ENCODE measurements around the gene CFAP77.

The CFAP77 gene

GRCh38 chr9:132552041-132552440, 142.0 kb downstream of the CFAP77 start:
- H3K79me2 ChIP-seq (ENCODE audit: insufficient read depth, low read length): no peaks in the 10 kb centered on the region

DNA sequence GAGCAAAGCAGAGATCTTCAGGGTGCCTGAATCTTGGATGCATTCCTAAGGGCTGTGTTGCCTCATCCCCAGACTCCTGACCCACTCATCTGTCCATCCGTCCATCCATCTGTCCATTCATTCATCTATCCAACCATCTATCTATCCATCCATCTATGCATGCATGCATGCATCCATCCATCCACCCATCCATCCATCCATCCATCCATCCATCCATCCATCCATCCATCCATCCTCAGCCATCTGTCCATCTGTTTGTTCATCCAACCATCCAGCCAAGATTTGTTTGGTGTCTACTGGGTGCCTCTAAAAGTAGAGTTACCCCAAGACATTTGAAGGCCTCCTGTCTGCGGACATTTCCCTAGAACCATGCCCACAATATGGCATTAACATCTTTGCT, 144.7 kb downstream of the CFAP77 start:
- no peaks in the 10 kb centered on the region for H3K9me3 ChIP-seq (ENCODE audit: insufficient read depth, low read length)
- no peak overlapping the region for H3K4me2 ChIP-seq (ENCODE audit: low read depth, low read length, poor library complexity, severe bottlenecking)
- H3K27ac ChIP-seq (ENCODE audit: low read depth, low read length): no peak overlapping the region
- TF ChIP-seq CTCF (IDR thresholded peaks at IDR 0.05; ENCODE audit: insufficient read depth, low read length, poor library complexity, severe bottlenecking) (no peak), EZH2phosphoT487 (conservative IDR thresholded peaks at IDR 0.05; ENCODE audit: low read length) (no peak)
- no peak overlapping the region for H3K9ac ChIP-seq (ENCODE audit: low read length)
- no peaks in the 10 kb centered on the region for H3K79me2 ChIP-seq (ENCODE audit: insufficient read depth, low read length)
- no peaks in the 10 kb centered on the region for H3K27me3 ChIP-seq (ENCODE audit: low read length)
- H3K4me3 ChIP-seq (ENCODE audit: insufficient read depth, low read length, poor library complexity, severe bottlenecking): no peak overlapping the region
- H3F3A ChIP-seq (ENCODE audit: insufficient read depth): no peaks in the 10 kb centered on the region
- H2AFZ ChIP-seq (ENCODE audit: low read depth, low read length, severe bottlenecking): no peak overlapping the region
- no peaks in the 10 kb centered on the region for H3K36me3 ChIP-seq (ENCODE audit: low read length)
- no peaks in the 10 kb centered on the region for H3K9me2 ChIP-seq (replicated peaks; ENCODE audit: insufficient read depth, low read length)
- no peaks in the 10 kb centered on the region for H4K20me1 ChIP-seq (ENCODE audit: low read depth, low read length)

More at GRCh38 chr9:132552041-132552440, 142.0 kb downstream of the CFAP77 start:
- Histone ChIP-seq H3K4me2 (ENCODE audit: low read depth, low read length, poor library complexity, severe bottlenecking) (no peak overlapping the region), H3K27ac (ENCODE audit: low read depth, low read length) (no peak overlapping the region), H3K9me3 (ENCODE audit: insufficient read depth, low read length) (no peaks in the 10 kb centered on the region), H3K27me3 (ENCODE audit: low read length) (no peaks in the 10 kb centered on the region), H4K20me1 (ENCODE audit: low read depth, low read length) (no peaks in the 10 kb centered on the region), H2AFZ (ENCODE audit: low read depth, low read length, severe bottlenecking) (no peak overlapping the region), H3K36me3 (ENCODE audit: low read length) (no peaks in the 10 kb centered on the region), H3K9ac (ENCODE audit: low read length) (no peak overlapping the region), H3K4me3 (ENCODE audit: insufficient read depth, low read length, poor library complexity, severe bottlenecking) (no peak overlapping the region), H3K9me2 (replicated peaks; ENCODE audit: insufficient read depth, low read length) (no peaks in the 10 kb centered on the region), H3F3A (ENCODE audit: insufficient read depth) (peaks cover 20% of the 10 kb centered on the region)
- TF ChIP-seq EZH2phosphoT487 (conservative IDR thresholded peaks at IDR 0.05; ENCODE audit: low read length): no peak
- TF ChIP-seq CTCF (IDR thresholded peaks at IDR 0.05; ENCODE audit: insufficient read depth, low read length, poor library complexity, severe bottlenecking): no peak

DNA sequence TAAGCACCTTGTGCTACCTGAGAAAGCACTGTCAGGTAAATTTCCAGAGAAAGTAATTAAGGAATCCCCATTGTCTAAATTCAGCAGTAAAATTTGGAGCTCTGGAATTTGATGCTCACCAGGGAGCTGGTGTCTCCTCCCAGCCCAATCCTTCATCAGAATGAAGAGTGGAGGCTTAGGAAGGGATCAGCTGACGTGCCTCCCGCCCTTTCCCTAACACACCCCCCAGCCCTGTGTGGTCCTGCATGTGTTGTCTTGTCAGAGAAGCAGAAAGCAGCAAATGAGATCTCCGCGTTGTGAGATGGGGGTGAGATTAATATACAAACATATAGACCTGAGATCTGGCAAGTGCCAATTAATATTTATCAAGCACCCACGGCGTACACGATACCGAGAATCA, 145.5 kb downstream of the CFAP77 start:
- Histone ChIP-seq H3K9me2 (replicated peaks; ENCODE audit: insufficient read depth, low read length) (no peaks in the 10 kb centered on the region), H4K20me1 (ENCODE audit: low read depth, low read length) (no peaks in the 10 kb centered on the region), H3K4me2 (ENCODE audit: low read depth, low read length, poor library complexity, severe bottlenecking) (no peak overlapping the region), H3K27me3 (ENCODE audit: low read length) (no peaks in the 10 kb centered on the region), H3F3A (ENCODE audit: insufficient read depth) (no peaks in the 10 kb centered on the region), H3K79me2 (ENCODE audit: insufficient read depth, low read length) (no peaks in the 10 kb centered on the region), H2AFZ (ENCODE audit: low read depth, low read length, severe bottlenecking) (no peak overlapping the region), H3K27ac (ENCODE audit: low read depth, low read length) (no peak overlapping the region), H3K9ac (ENCODE audit: low read length) (no peak overlapping the region), H3K9me3 (ENCODE audit: insufficient read depth, low read length) (no peaks in the 10 kb centered on the region), H3K4me3 (ENCODE audit: insufficient read depth, low read length, poor library complexity, severe bottlenecking) (no peak overlapping the region), H3K36me3 (ENCODE audit: low read length) (no peaks in the 10 kb centered on the region)
- TF ChIP-seq CTCF (IDR thresholded peaks at IDR 0.05; ENCODE audit: insufficient read depth, low read length, poor library complexity, severe bottlenecking) (no peak), EZH2phosphoT487 (conservative IDR thresholded peaks at IDR 0.05; ENCODE audit: low read length) (no peak)

Measured in SU-DHL-6 (cell line).